Measurements from ENCODE around the gene IL1R1. TPM values are rescaled to one million over a fixed set of nuclear protein-coding genes. Genes with fewer than 3 reads are reported as not detected.
A peak's percentile ranks its signal among the peaks of the same experiment; 100 is the strongest.

The IL1R1 gene
- total and polyA plus RNA-seq, 11 donors = 10.9 to 49.0 (median 19.6) TPM

DNA sequence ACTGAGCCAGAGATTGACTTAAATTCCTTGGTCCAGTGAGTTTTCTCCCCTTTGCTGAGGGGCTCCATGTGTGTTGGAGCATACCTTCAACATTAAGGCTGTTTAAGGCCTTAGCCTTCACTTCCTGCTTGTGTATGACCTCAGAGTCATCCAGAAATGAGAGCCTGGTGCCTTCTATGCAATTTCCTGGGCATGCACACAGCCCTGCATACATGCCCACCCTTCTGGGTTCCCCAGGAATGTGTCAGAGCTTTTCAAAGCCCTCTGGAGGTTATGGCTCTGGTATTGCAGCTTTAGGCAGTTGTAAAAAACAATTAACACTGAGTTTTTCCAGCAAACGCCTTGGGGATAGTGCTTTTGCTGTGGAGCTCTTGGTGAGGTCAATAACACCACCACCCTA is 16.7 kb downstream of the IL1R1 start:
- no peak for DNase-seq
- H3K4me3 ChIP-seq = no peak overlapping the region
- H3K9me3 ChIP-seq = peaks cover 0 to 7% (median 0%) of the 10 kb centered on the region in 12 donors
- peaks cover 0 to 24% (median 4%) of the 10 kb centered on the region in 12 donors for H3K4me1 ChIP-seq
- TF ChIP-seq POLR2A (IDR thresholded peaks at IDR 0.05) = no peak
- TF ChIP-seq, protein P1, sequence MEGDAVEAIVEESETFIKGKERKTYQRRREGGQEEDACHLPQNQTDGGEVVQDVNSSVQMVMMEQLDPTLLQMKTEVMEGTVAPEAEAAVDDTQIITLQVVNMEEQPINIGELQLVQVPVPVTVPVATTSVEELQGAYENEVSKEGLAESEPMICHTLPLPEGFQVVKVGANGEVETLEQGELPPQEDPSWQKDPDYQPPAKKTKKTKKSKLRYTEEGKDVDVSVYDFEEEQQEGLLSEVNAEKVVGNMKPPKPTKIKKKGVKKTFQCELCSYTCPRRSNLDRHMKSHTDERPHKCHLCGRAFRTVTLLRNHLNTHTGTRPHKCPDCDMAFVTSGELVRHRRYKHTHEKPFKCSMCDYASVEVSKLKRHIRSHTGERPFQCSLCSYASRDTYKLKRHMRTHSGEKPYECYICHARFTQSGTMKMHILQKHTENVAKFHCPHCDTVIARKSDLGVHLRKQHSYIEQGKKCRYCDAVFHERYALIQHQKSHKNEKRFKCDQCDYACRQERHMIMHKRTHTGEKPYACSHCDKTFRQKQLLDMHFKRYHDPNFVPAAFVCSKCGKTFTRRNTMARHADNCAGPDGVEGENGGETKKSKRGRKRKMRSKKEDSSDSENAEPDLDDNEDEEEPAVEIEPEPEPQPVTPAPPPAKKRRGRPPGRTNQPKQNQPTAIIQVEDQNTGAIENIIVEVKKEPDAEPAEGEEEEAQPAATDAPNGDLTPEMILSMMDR (IDR thresholded peaks at IDR 0.05) = no peak
- intact Hi-C loops (cut with DNase I) = no loop called here
- 44 to 63% (median 55%) methylated on average over 1 of the region's 1 CpG for WGBS, 4 donors
- no peak for ATAC-seq
- peaks cover 0 to 61% (median 27%) of the 10 kb centered on the region in 9 donors for H3K36me3 ChIP-seq
- no peaks in the 10 kb centered on the region for H3K27me3 ChIP-seq
- H3K27ac ChIP-seq = no peak overlapping the region

DNA sequence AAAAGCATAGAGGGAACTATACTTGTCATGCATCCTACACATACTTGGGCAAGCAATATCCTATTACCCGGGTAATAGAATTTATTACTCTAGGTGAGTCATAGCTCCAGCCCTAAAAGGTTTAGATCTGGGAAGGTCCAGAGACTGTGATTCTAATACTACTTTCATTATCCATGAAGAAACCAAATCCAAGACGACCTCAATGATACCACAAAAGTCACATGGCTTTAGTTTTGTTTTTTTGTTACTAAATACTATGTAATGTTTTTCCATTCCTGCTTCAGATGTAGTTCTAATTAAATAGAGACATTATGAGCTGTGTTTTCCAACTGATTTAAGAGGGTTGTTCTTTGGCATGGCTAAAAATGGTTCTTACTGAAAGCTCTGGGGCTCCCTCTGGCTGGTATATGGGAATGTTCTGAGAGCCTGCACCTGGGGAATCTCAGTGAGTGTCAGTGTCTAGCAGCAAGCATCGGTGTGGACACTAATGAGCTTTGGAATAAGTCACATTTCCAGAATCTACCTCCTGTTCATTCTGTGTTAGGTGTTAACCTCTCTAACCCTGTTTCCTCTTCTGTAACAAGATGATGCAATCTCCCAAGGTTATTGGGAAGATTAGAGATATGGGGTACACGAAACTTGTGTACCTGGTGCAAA is 23.8 kb downstream of the IL1R1 start:
- peaks cover 0 to 49% (median 44%) of the 10 kb centered on the region in 9 donors for H3K36me3 ChIP-seq
- 38 to 42% (median 39%) methylated on average over 4 of the region's 4 CpGs for WGBS, 4 donors
- no peaks in the 10 kb centered on the region for H3K9me3 ChIP-seq
- H3K27me3 ChIP-seq = no peaks in the 10 kb centered on the region
- DNase-seq (no peak), ATAC-seq (peak; percentile 47 to 91 (median 81))
- H3K4me3 ChIP-seq = no peak overlapping the region
- TF ChIP-seq, protein P1 (IDR thresholded peaks at IDR 0.05) = peak; percentile 36 to 79 (median 66)
- TF ChIP-seq POLR2A (IDR thresholded peaks at IDR 0.05) = no peak
- H3K4me1 ChIP-seq = peaks cover 0 to 13% (median 4%) of the 10 kb centered on the region in 12 donors
- intact Hi-C loops (cut with DNase I) = loop anchor here (1.0 to 10.0 kb wide), 6 partner anchors 62 to 149 kb away; no protein-coding TSS in a partner anchor
- H3K27ac ChIP-seq = no peak overlapping the region

DNA sequence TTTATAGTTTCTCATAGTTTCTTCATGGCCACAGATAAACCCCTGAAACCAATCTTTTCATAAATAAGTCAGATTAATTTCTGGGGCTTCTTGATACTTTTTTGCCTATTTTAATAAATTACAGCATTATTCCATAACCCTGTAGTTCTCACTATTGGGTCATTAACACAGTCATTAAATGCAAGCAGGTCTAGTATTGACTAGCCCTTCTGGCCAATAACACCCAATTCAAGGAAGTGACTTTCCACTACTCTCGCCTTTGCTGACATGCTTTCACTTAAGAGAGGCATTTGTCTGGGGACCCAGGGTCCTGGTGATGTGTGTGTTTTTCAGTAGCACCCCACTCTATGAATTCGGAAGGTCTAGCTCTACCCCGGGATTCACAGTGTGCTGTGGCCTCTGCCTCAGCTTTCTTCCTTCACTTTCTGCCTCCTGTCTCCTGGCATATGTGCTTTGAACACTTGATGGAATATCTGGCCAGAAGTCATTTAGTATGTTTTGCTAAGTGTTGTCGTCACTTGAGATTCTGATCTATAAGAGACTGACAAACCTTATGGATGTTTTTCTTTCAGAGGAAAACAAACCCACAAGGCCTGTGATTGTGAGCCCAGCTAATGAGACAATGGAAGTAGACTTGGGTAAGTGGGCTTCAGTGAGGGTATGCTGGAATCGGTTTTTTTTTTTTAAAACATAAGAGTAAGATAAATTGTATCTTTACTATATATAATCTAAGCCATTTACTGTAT is 25.7 kb downstream of the IL1R1 start:
- H3K27me3 ChIP-seq = no peaks in the 10 kb centered on the region
- ATAC-seq = no peak
- H3K9me3 ChIP-seq = no peaks in the 10 kb centered on the region
- DNase-seq = no peak
- TF ChIP-seq, protein P1 (IDR thresholded peaks at IDR 0.05) = no peak
- TF ChIP-seq POLR2A (IDR thresholded peaks at IDR 0.05) = no peak
- H3K27ac ChIP-seq = no peak overlapping the region
- peaks cover 0 to 68% (median 61%) of the 10 kb centered on the region in 9 donors for H3K36me3 ChIP-seq
- 93 to 97% (median 95%) methylated on average over 5 of the region's 5 CpGs for WGBS, 4 donors
- intact Hi-C loops (cut with DNase I) = loop anchor here in 5 of 10 donors (5.0 to 10.0 kb wide), 4 partner anchors 63 to 151 kb away; no protein-coding TSS in a partner anchor
- H3K4me3 ChIP-seq = no peak overlapping the region
- H3K4me1 ChIP-seq = peaks cover 0 to 23% (median 4%) of the 10 kb centered on the region in 12 donors

DNA sequence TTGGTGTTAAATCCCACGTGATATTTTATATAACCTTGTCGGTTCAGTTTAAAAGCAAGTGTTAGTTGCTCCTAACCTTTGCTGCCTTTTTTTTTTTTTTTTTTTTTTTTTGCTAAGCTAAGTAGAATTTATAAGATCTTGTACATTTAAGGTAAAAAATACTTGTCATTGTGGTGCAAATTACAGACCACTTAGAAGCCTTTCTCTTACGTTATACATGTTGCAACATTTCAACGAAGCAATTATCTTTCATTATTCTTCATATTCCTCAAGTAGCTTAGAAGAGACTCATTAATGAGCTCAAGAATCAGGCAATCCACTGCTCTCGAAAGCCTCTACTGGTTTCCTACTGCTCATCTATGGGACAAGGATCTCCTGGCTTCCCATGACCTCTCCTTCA is 29.4 kb downstream of the IL1R1 start:
- intact Hi-C loops (cut with DNase I) = loop anchor here in 1 of 10 donors (10.0 kb wide), 1 partner anchor 287 kb away; no protein-coding TSS in a partner anchor
- Histone ChIP-seq H3K4me3 (no peak overlapping the region), H3K27ac (no peak overlapping the region), H3K9me3 (no peaks in the 10 kb centered on the region), H3K4me1 (peaks cover 0 to 10% (median 0%) of the 10 kb centered on the region in 12 donors), H3K36me3 (peaks cover 0 to 93% (median 87%) of the 10 kb centered on the region in 9 donors), H3K27me3 (no peaks in the 10 kb centered on the region)
- no peak for ATAC-seq
- DNase-seq = no peak
- TF ChIP-seq, protein P1 (IDR thresholded peaks at IDR 0.05) = no peak
- no peak for TF ChIP-seq POLR2A (IDR thresholded peaks at IDR 0.05)
- 91 to 96% (median 94%) methylated on average over 5 of the region's 5 CpGs for WGBS, 4 donors
